Muscle layer of duodenum (tissue), 2 donors: Measurements from ENCODE around the gene CCNDBP1.
"Not testable (repeated sequence)": the region's sequence is repeated elsewhere in the genome, so short reads cannot be mapped to it uniquely, and the experiment has no call there.

ENCODE experiments used
- H3K27ac ChIP-seq: one replicate; pipeline ENCODE4 v1.7.0; 2013; ENCODE audit warnings: mild to moderate bottlenecking, low read length
- H3K27me3 ChIP-seq: one replicate; pipeline ENCODE4 v1.7.0; 2013; ENCODE audit warnings: low read depth, mild to moderate bottlenecking, control low read depth, low read length
- H3K36me3 ChIP-seq, 2 donors: one replicate each; pipeline ENCODE4 v1.7.0; 2013; ENCODE audit warnings: low read length in 2 of 2, control low read depth in 1 of 2, mild to moderate bottlenecking in 1 of 2; ENCODE audit not compliant: insufficient read depth in 2 of 2, control insufficient read depth in 1 of 2
- H3K4me1 ChIP-seq, 2 donors: one replicate each; pipeline ENCODE4 v1.7.0; 2013; ENCODE audit warnings: low read length in 2 of 2, mild to moderate bottlenecking in 2 of 2, control low read depth in 1 of 2, moderate library complexity in 1 of 2; ENCODE audit not compliant: insufficient read depth in 2 of 2, control insufficient read depth in 1 of 2
- H3K4me3 ChIP-seq, 2 donors: one replicate each; pipeline ENCODE4 v1.7.0; 2013; ENCODE audit warnings: low read length in 2 of 2, low read depth in 1 of 2, mild to moderate bottlenecking in 1 of 2
- H3K9me3 ChIP-seq, 2 donors: one replicate each; pipeline ENCODE4 v1.7.0; 2013; ENCODE audit warnings: low read length in 2 of 2, control low read depth in 1 of 2, mild to moderate bottlenecking in 1 of 2; ENCODE audit not compliant: control insufficient read depth in 1 of 2
- donor health status: healthy.

CCNDBP1 gene, protein sequence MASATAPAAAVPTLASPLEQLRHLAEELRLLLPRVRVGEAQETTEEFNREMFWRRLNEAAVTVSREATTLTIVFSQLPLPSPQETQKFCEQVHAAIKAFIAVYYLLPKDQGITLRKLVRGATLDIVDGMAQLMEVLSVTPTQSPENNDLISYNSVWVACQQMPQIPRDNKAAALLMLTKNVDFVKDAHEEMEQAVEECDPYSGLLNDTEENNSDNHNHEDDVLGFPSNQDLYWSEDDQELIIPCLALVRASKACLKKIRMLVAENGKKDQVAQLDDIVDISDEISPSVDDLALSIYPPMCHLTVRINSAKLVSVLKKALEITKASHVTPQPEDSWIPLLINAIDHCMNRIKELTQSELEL

DNA sequence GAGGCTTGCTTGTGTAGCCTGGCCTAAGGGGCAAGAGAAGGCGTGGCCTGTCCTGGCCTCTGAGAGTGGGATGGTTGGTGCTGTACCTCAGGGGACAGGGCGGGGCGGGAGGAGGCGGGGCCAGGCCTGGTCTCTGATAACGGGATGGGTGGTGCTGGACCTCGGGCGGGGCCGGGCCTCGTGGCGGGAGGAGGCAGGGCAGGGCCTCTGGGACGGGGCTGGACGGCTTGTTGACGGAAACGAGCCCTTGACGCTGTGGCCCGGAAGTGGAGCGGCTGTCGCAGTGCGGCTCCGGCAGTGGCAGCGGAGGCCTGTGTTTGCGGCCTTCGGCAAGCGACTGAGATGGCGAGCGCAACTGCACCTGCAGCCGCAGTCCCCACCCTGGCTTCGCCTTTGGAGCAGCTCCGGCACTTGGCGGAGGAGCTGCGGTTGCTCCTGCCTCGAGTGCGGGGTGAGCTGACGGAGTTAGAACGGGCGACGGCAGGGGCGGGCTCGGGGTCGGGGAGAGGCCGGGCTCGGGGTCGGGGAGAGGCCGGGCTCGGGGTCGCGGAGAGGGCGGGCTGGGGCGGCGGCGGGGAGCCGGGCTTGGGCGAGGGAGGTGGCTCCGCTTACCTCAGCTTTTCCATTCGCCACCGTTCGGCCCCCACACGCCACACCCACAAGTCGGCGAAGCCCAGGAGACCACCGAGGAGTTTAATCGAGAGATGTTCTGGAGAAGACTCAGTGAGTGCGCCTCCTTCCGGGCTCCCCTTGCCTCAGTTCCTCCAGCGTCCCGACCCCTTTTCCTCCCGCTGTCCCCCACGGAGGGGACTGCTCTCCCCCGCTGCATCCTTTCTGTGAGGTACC, at the start of gene CCNDBP1:
Gene CCNDBP1 (plus strand): TSS at position 247 of the 846 bp plus-strand sequence. CDS start 96 bp downstream, at position 343.
- peaks cover 0 to 17% of the 10 kb centered on the region in 2 donors for H3K4me1 ChIP-seq
- H3K36me3 ChIP-seq, result peaks cover 3 to 26% of the 10 kb centered on the region in 2 donors
- H3K4me3 ChIP-seq, result peak within 1 kb of the TSS; percentile 77 to 81
- peak within 1 kb of the TSS; percentile 89 for H3K27ac ChIP-seq
- H3K27me3 ChIP-seq, result no peaks in the 10 kb centered on the region
- H3K9me3 ChIP-seq, result no peaks in the 10 kb centered on the region

DNA sequence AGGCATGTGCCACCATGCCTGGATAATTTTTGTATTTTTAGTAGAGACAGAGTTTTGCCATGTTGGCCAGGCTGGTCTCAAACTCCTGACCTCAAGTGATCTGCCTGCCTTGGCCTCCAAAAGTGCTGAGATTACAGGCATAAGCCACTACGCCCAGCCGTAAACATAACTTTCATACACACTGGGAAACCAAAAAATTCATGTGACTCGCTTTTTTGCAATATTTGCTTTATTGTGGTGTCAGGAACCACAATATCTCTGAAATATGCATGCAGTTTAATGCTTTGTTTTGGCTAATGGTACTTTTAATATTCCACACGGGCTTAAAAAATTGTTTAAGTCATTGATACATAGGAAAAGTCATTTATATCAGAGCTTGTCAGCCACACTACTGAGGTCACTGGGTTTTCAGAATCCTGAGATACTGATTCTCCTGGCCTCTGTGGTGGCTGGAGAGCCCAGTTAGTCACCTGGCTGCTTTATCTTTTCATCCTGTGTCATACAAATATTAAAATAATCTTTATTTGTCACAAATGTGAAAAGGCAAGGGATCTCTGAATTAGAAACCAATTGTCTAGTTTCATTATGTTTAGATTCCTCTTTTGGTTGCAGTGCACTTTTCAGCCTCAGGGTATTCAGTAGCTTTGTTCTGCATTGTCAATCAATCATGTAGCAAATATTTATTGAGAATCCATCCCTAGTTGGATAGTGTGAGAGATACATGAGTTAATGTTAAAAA, 41.8 kb upstream of the CCNDBP1 start:
- Histone ChIP-seq H3K4me3 (no peak overlapping the region), H3K27ac (no peak overlapping the region), H3K36me3 (peaks cover 25 to 52% of the 10 kb centered on the region in 2 donors), H3K9me3 (no peaks in the 10 kb centered on the region), H3K27me3 (no peaks in the 10 kb centered on the region), H3K4me1 (no peaks in the 10 kb centered on the region)

GRCh38 chr15:43144512-43144911, 40.7 kb upstream of the CCNDBP1 start:
- Histone ChIP-seq H3K27ac (no peak overlapping the region), H3K9me3 (no peaks in the 10 kb centered on the region), H3K27me3 (no peaks in the 10 kb centered on the region), H3K4me1 (no peaks in the 10 kb centered on the region), H3K36me3 (peaks cover 30 to 50% of the 10 kb centered on the region in 2 donors), H3K4me3 (no peak overlapping the region)

- no peaks in the 10 kb centered on the region for H3K9me3 ChIP-seq
- no peak overlapping the region for H3K27ac ChIP-seq
- no peaks in the 10 kb centered on the region for H3K4me1 ChIP-seq
- H3K27me3 ChIP-seq, result no peaks in the 10 kb centered on the region
- H3K36me3 ChIP-seq, result peaks cover 31 to 43% of the 10 kb centered on the region in 2 donors
- no peak overlapping the region for H3K4me3 ChIP-seq
Observed at GRCh38 chr15:43146184-43146583, 39.0 kb upstream of the CCNDBP1 start.

DNA sequence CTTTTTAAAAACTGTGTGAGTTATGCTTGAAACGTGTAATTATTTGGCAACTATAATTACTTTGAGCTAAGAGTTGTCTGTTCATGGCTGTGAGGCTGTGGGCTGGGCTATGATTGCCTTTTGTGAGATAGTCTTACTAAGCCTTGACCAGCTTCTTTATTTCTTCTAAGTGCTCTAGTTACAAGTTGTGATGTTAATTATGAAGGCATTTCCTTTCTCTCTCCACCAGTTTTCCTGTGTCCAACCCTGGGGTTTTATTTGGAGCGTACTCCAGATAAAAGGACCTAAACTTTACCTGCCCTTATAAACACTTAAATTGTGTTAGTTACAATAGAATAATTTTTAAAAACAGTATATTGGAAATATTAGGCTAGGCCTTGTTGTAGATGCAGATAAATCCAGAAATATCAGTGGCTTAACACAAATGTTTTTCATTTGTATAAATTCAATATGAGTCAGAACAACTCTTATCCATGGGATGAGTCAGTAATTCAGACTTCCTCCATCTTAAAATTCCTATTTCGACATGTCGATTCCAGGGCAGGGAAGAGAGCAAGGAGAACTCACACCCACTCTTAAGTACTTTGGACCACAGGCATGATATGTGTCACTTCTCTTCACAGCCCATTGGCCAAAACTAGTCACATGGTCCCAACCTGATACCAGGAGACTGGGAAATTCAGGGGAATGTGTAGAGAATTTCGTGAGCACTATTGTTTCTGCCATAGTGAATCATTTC, 34.8 kb upstream of the CCNDBP1 start:
- peaks cover 55 to 61% of the 10 kb centered on the region in 2 donors for H3K36me3 ChIP-seq
- H3K4me3 ChIP-seq, result no peak overlapping the region
- no peaks in the 10 kb centered on the region for H3K4me1 ChIP-seq
- H3K9me3 ChIP-seq, result no peaks in the 10 kb centered on the region
- no peak overlapping the region for H3K27ac ChIP-seq
- H3K27me3 ChIP-seq, result no peaks in the 10 kb centered on the region

DNA sequence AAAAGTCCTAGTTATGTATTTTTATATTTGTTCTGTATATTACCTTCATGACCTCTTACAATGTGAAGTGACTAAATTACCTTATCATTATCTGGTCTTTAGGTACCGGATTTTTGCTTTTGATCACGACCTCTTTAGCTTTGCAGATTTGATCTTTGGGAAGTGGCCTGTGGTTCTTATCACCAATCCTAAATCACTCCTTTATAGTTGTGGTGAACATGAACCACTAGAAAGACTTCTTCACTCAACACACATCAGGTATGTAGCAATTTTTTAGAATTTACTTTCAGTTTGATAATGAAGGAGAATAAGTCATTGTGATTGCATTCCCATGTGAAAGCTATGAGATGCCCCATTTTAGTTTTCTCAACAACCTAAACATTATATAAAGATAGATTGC, 33.5 kb upstream of the CCNDBP1 start:
- Histone ChIP-seq H3K4me3 (no peak overlapping the region), H3K4me1 (no peaks in the 10 kb centered on the region), H3K27ac (no peak overlapping the region), H3K27me3 (no peaks in the 10 kb centered on the region), H3K9me3 (no peaks in the 10 kb centered on the region), H3K36me3 (peaks cover 52 to 54% of the 10 kb centered on the region in 2 donors)

GRCh38 chr15:43153269-43153668, 31.9 kb upstream of the CCNDBP1 start:
- no peaks in the 10 kb centered on the region for H3K4me1 ChIP-seq
- H3K36me3 ChIP-seq, result peaks cover 45 to 60% of the 10 kb centered on the region in 2 donors
- no peaks in the 10 kb centered on the region for H3K27me3 ChIP-seq
- H3K4me3 ChIP-seq, result no peak overlapping the region
- no peaks in the 10 kb centered on the region for H3K9me3 ChIP-seq
- H3K27ac ChIP-seq, result no peak overlapping the region

GRCh38 chr15:43165801-43166325, 19.3 kb upstream of the CCNDBP1 start:
- no peaks in the 10 kb centered on the region for H3K4me1 ChIP-seq
- H3K27me3 ChIP-seq, result no peaks in the 10 kb centered on the region
- no peak overlapping the region for H3K27ac ChIP-seq
- H3K9me3 ChIP-seq, result no peaks in the 10 kb centered on the region
- no peak overlapping the region for H3K4me3 ChIP-seq
- H3K36me3 ChIP-seq, result peaks cover 17 to 20% of the 10 kb centered on the region in 2 donors

GRCh38 chr15:43167261-43167660, 17.9 kb upstream of the CCNDBP1 start:
- H3K36me3 ChIP-seq, result peaks cover 15 to 21% of the 10 kb centered on the region in 2 donors
- H3K4me1 ChIP-seq, H3K27ac ChIP-seq, H3K9me3 ChIP-seq, H3K4me3 ChIP-seq, H3K27me3 ChIP-seq: not testable (repeated sequence)

DNA sequence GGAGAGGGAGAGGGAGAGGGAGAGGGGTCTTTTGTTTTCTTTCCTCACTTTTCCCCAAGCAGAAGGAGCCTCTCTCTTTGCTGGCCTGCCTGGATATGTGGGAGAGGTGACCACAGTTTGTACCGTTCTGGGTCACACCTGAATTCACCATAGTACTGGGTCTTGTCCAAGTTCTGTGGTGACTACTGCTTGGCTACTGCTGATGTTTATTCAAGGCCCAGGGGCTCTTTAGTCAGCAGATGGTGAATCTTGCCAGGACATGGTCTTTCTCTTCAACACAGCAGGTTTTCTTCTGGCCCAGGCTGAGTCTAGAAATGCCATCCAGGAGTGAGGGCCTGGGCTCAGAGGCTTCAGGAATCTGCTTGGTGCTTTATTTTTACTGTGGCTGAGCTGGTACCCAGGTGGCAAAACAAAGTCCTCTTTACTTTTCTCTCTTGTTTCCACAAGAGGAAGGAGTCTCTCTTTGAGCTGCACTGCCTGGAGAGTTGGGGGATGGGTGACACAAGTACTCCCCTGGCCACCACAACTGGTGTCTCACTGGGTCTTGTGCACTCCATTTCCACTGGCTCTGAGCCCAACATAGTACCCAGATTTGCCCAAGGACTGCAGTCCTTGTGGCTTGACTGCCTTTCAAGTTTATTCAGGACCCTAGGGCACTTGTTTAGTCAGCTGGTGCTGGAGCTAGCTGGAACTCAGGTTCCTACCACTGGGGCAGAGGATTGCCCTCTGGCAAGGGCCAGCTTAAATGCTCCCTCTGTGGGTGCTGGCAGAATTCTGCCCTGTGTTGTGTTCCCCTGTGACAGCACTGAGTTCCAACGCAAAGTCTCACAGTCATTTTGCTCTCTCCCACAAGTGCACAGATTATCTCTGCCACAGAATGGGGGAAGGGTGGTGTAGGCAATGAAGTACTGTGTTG, 16.8 kb upstream of the CCNDBP1 start:
- H3K27ac ChIP-seq, result no peak overlapping the region
- no peaks in the 10 kb centered on the region for H3K9me3 ChIP-seq
- H3K4me1 ChIP-seq, result no peaks in the 10 kb centered on the region
- no peaks in the 10 kb centered on the region for H3K27me3 ChIP-seq
- peaks cover 22 to 28% of the 10 kb centered on the region in 2 donors for H3K36me3 ChIP-seq
- H3K4me3 ChIP-seq, result no peak overlapping the region
